ENCODE measurements around the gene PAX8. TPM values are rescaled to one million over a fixed set of nuclear protein-coding genes. Genes with fewer than 3 reads are reported as not detected.

The PAX8 gene
- total and polyA plus RNA-seq, 10 of the 15 experiments (the other 5 are each of a cell fraction or from before 2014, with no cell fraction given): 0.16 to 2.5 (median 0.97) TPM

- TF ChIP-seq IRF5 (IDR thresholded peaks at IDR 0.05; ENCODE audit: borderline replicate concordance) (no peak), FOXK2 (IDR thresholded peaks at IDR 0.05) (peak; percentile 22; the same call in 1 of the 2 replicates), SREBF2 (IDR thresholded peaks at IDR 0.05; ENCODE audit: low read length) (no peak), GABPA (IDR thresholded peaks at IDR 0.05; ENCODE audit: low read depth) (peak; percentile 79; the same call in 1 of the 2 replicates), YY1 (IDR thresholded peaks at IDR 0.05; ENCODE audit: low read depth, low read length) (peak; percentile 19; the same call in 1 of the 2 replicates), SMAD1 (IDR thresholded peaks at IDR 0.05; ENCODE audit: low read depth, partially characterized antibody) (peak; percentile 47), KLF5 (IDR thresholded peaks at IDR 0.05; ENCODE audit: partially characterized antibody) (no peak), RELA (IDR thresholded peaks at IDR 0.05; ENCODE audit: borderline replicate concordance, partially characterized antibody) (no peak), USF1 (IDR thresholded peaks at IDR 0.05; ENCODE audit: borderline replicate concordance, extremely low read length, insufficient read depth, low read depth, low read length) (peak; percentile 7), TCF3 (IDR thresholded peaks at IDR 0.05; ENCODE audit: borderline replicate concordance, insufficient read depth, low read depth, low read length) (0 out of 2 replicates have a peak, but pooled peaks have one; percentile 12), POLR2AphosphoS5 (IDR thresholded peaks at IDR 0.05; ENCODE audit: low read length) (peak; percentile 96), SPI1 (IDR thresholded peaks at IDR 0.05; ENCODE audit: borderline replicate concordance, insufficient read depth, low read depth, low read length) (peak; percentile 73), RUNX3 (IDR thresholded peaks at IDR 0.05; ENCODE audit: low read length) (peak; percentile 93), CHD4 (IDR thresholded peaks at IDR 0.05) (no peak), EED (IDR thresholded peaks at IDR 0.05; ENCODE audit: low read depth) (peak; percentile 74), POLR2A (IDR thresholded peaks at IDR 0.05; ENCODE audit: low read depth, low read length) (peak; percentile 96), NBN (IDR thresholded peaks at IDR 0.05) (peak; percentile 93), CBX5 (IDR thresholded peaks at IDR 0.05; ENCODE audit: low read depth) (0 out of 2 replicates have a peak, but pooled peaks have one; percentile 34), GATAD2B (conservative IDR thresholded peaks at IDR 0.05; ENCODE audit: low read depth) (peak; percentile 72), PAX5 (IDR thresholded peaks at IDR 0.05; ENCODE audit: borderline replicate concordance, low read depth, low read length) (peak; percentile 51; the same call in 1 of the 2 replicates), CHD2 (IDR thresholded peaks at IDR 0.05; ENCODE audit: borderline replicate concordance, low read depth, low read length) (peak; percentile 37; the same call in 1 of the 2 replicates), STAT3 (IDR thresholded peaks at IDR 0.05; ENCODE audit: low read depth, low read length) (0 out of 2 replicates have a peak, but pooled peaks have one; percentile 27), TCF12 (IDR thresholded peaks at IDR 0.05; ENCODE audit: low read depth, low read length) (0 out of 2 replicates have a peak, but pooled peaks have one; percentile 27), ZBTB40 (IDR thresholded peaks at IDR 0.05; ENCODE audit: borderline replicate concordance) (peak; percentile 74; the same call in 1 of the 2 replicates), MTA2 (IDR thresholded peaks at IDR 0.05; ENCODE audit: low read depth) (peak; percentile 52)
Observed at GRCh38 chr2:113173542-113174375, 105.0 kb downstream of the PAX8 start, which contains the start of gene PSD4 (continued).

Data from GM12878 (cell line).